PC-3 (cell line): ENCODE results near the gene PLEKHM3. TPM values are rescaled to one million over a fixed set of nuclear protein-coding genes. Genes with fewer than 3 reads are reported as not detected.

Experiments used
- ATAC-seq: fragments of 200-7000 bp; cut with Tn5 transposase; 2 replicates; pipeline ENCODE4 v1.9.1; 2020; ENCODE audit warnings: mild to moderate bottlenecking, moderate library complexity
- BruUV-seq: library from RNA; stranded (reverse); fragments of 400-500 nt; replicated peaks from 2 replicates; lab custom pipeline; 2021; lab: Mats Ljungman, UMichigan
- CTCF ChIA-PET: fragments of 300-600 bp; sonication (Branson Sonifier 250); formaldehyde crosslinking; loops from one replicate; lab custom pipeline; 2022; ENCODE audit warnings: antibody characterized with exemption; lab: Charles Lee
- POLR2A ChIA-PET: fragments of 300-600 bp; sonication (Branson Sonifier 250); formaldehyde crosslinking; loops from one replicate; lab custom pipeline; 2022; ENCODE audit warnings: antibody characterized with exemption; ENCODE audit not compliant: unreplicated experiment; lab: Charles Lee
- DNase-seq: peaks from one replicate; pipeline ENCODE4 v3.0.0-alpha.2; 2015
- H2AFZ ChIP-seq: fragments of 300-600 bp; sonication (generic); 2 replicates; pipeline ENCODE4 v1.6.0; 2016; ENCODE audit warnings: antibody characterized with exemption, low read length
- H3F3A ChIP-seq: fragments of 300-600 bp; sonication (generic); one replicate; pipeline ENCODE4 v1.6.0; 2017; ENCODE audit warnings: antibody characterized with exemption, low read length, control low read depth, mild to moderate bottlenecking; ENCODE audit not compliant: unreplicated experiment
- H3K27ac ChIP-seq: fragments of 300-600 bp; sonication (generic); 2 replicates; pipeline ENCODE4 v1.5.1; 2016; ENCODE audit warnings: mild to moderate bottlenecking, low read length
- H3K27me3 ChIP-seq: fragments of 300-600 bp; sonication (generic); 2 replicates; pipeline ENCODE4 v1.6.1; 2016; ENCODE audit warnings: low read length, mixed read lengths
- H3K36me3 ChIP-seq: fragments of 300-600 bp; sonication (generic); 2 replicates; pipeline ENCODE4 v1.6.1; 2016; ENCODE audit warnings: low read depth, mixed run types, low read length, mixed read lengths
- H3K4me1 ChIP-seq: fragments of 300-600 bp; sonication (generic); 2 replicates; pipeline ENCODE4 v1.5.1; 2016; ENCODE audit warnings: low read length; ENCODE audit not compliant: insufficient read depth
- H3K4me2 ChIP-seq: fragments of 300-600 bp; sonication (generic); 2 replicates; pipeline ENCODE4 v1.6.0; 2016; ENCODE audit warnings: low read length
- H3K4me3 ChIP-seq: fragments of 300-600 bp; sonication (generic); 2 replicates; pipeline ENCODE4 v1.5.1; 2016; ENCODE audit warnings: mild to moderate bottlenecking, low read length, mixed read lengths
- H3K79me2 ChIP-seq: fragments of 300-600 bp; sonication (generic); 2 replicates; pipeline ENCODE4 v1.6.1; 2017; ENCODE audit warnings: low read length, mixed read lengths
- H3K9ac ChIP-seq: fragments of 300-600 bp; sonication (generic); 2 replicates; pipeline ENCODE4 v1.6.0; 2016; ENCODE audit warnings: mild to moderate bottlenecking, low read length
- H3K9me2 ChIP-seq: fragments of 300-600 bp; sonication (generic); replicated peaks from 2 replicates; pipeline ENCODE4 v1.6.1; 2016; ENCODE audit warnings: mixed run types, low read length, mixed read lengths
- H3K9me3 ChIP-seq: fragments of 300-600 bp; sonication (generic); 2 replicates; pipeline ENCODE4 v1.6.1; 2016; ENCODE audit warnings: low read length, mixed read lengths
- H4K20me1 ChIP-seq: fragments of 300-600 bp; sonication (generic); 2 replicates; pipeline ENCODE4 v1.6.1; 2016; ENCODE audit warnings: low read length, mixed read lengths
- CTCF ChIP-seq: fragments of 300-600 bp; sonication (generic); conservative IDR thresholded peaks from 2 replicates; pipeline ENCODE4 v1.5.1; 2017; ENCODE audit warnings: antibody characterized with exemption, low read depth, mild to moderate bottlenecking, low read length
- EZH2 ChIP-seq: fragments of 300-600 bp; sonication (generic); IDR thresholded peaks from one replicate; pipeline ENCODE4 v1.6.1; 2017; ENCODE audit warnings: antibody characterized with exemption, mild to moderate bottlenecking, low read length; ENCODE audit not compliant: unreplicated experiment
- EZH2phosphoT487 ChIP-seq: fragments of 300-600 bp; sonication (generic); IDR thresholded peaks from 2 replicates; pipeline ENCODE4 v1.6.1; 2018; ENCODE audit warnings: mild to moderate bottlenecking, antibody characterized with exemption, low read length, borderline replicate concordance
- intact Hi-C: fragments of 100-400 bp; cut with micrococcal nuclease; formaldehyde crosslinking; loops from 2 replicates; pipeline ENCODE4 v1.9.0; 2023
- total RNA-seq: library from RNA; depleted of rRNA; stranded (reverse); fragments of >200 nt; gene quantifications from 2 replicates; pipeline ENCODE4 v1.2.3, GENCODE V29; 2014

PLEKHM3 gene
- total RNA-seq, 1 experiment from 2014 or later = 5.9 TPM

GRCh38 chr2:207868855-207869596, 156.3 kb downstream of the PLEKHM3 start:
- POLR2A ChIA-PET = no interaction called here

DNA sequence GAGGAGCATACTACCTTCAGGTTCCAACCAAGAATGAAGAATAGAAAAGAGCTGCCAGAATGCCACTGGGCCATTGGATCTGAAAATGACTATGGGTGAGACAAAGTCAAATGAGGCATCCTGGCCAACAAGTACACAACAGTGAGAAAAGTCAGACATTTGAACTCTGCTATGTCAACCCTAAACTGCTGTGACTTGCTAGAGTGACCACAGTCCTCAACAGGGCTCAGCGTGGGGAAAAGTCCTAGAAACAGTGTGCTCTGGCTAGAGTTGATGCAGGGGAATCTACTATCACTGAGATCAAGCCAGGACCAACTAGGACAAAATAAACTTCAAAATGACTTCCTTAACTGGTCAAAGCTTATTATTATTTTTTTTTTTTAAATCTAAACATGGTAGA, 157.4 kb downstream of the PLEKHM3 start:
- no peak overlapping the region for H3K9ac ChIP-seq
- ChIA-PET POLR2A (no interaction called here), CTCF (no interaction called here)
- TF ChIP-seq EZH2phosphoT487 (no peak), CTCF (no peak), EZH2 (no peak)
- ATAC-seq (no peak), DNase-seq (no peak)
- H3K9me3 ChIP-seq = no peaks in the 10 kb centered on the region
- no TSS peak for BruUV-seq
- H3K4me3 ChIP-seq = no peak overlapping the region
- peaks cover 35% of the 10 kb centered on the region for H3K4me1 ChIP-seq
- intact Hi-C loops = no loop called here
- no peaks in the 10 kb centered on the region for H3K9me2 ChIP-seq
- no peaks in the 10 kb centered on the region for H4K20me1 ChIP-seq
- no peaks in the 10 kb centered on the region for H3K79me2 ChIP-seq
- no peak overlapping the region for H3K4me2 ChIP-seq
- H3K36me3 ChIP-seq = no peaks in the 10 kb centered on the region
- no peaks in the 10 kb centered on the region for H3K27me3 ChIP-seq
- no peak overlapping the region for H2AFZ ChIP-seq
- no peaks in the 10 kb centered on the region for H3F3A ChIP-seq
- no peak overlapping the region for H3K27ac ChIP-seq

More at GRCh38 chr2:207868855-207869596, 156.3 kb downstream of the PLEKHM3 start:
- no TSS peak for BruUV-seq
- Histone ChIP-seq H3F3A (no peaks in the 10 kb centered on the region), H3K27ac (peak overlapping the region; percentile 39), H2AFZ (no peak overlapping the region), H3K9me3 (no peaks in the 10 kb centered on the region), H3K9ac (no peak overlapping the region), H3K36me3 (no peaks in the 10 kb centered on the region), H3K4me1 (peaks cover 30% of the 10 kb centered on the region), H3K4me3 (no peak overlapping the region), H4K20me1 (no peaks in the 10 kb centered on the region), H3K79me2 (no peaks in the 10 kb centered on the region), H3K27me3 (no peaks in the 10 kb centered on the region), H3K4me2 (peak overlapping the region; percentile 32), H3K9me2 (no peaks in the 10 kb centered on the region)
- ATAC-seq (no peak), DNase-seq (no peak)
- TF ChIP-seq CTCF (no peak), EZH2phosphoT487 (no peak), EZH2 (no peak)
- intact Hi-C loops = no loop called here
- CTCF ChIA-PET = no interaction called here

DNA sequence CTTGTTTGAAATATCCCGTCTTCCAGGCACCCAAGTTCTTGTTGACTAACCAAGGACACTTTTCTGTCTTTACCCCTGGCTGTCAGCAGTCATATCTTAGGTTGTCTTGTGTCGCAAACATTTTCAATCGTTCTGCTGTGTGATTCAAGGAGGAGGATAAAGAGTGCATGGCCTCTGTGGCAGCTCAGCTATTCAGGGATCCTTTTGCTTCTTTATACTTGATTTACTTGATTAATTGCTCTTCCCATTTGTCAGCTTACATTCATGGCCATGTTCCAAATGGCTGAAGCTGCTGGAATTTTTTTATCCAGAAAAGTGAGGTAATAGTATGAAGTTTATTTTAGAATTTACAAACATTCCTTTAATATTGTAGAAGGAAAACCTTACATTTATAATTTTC, 158.3 kb downstream of the PLEKHM3 start:
- Histone ChIP-seq H3K4me1 (peaks cover 35% of the 10 kb centered on the region), H4K20me1 (no peaks in the 10 kb centered on the region), H3K9me2 (no peaks in the 10 kb centered on the region), H3K27ac (no peak overlapping the region), H2AFZ (no peak overlapping the region), H3K9me3 (no peaks in the 10 kb centered on the region), H3K9ac (no peak overlapping the region), H3F3A (no peaks in the 10 kb centered on the region), H3K27me3 (no peaks in the 10 kb centered on the region), H3K4me3 (no peak overlapping the region), H3K4me2 (no peak overlapping the region), H3K36me3 (no peaks in the 10 kb centered on the region), H3K79me2 (no peaks in the 10 kb centered on the region)
- DNase-seq (no peak), ATAC-seq (no peak)
- ChIA-PET POLR2A (no interaction called here), CTCF (no interaction called here)
- BruUV-seq = no TSS peak
- intact Hi-C loops = no loop called here
- TF ChIP-seq CTCF (no peak), EZH2phosphoT487 (no peak), EZH2 (no peak)
